C4-2B (cell line): Measurements from ENCODE around the gene CENATAC.
"Not testable (repeated sequence)": the region's sequence is repeated elsewhere in the genome, so short reads cannot be mapped to it uniquely, and the experiment has no call there.

Experiments
- H3K27ac ChIP-seq: fragments of 450-650 bp; 2 replicates; pipeline ENCODE4 v1.5.1; 2017
- CTCF ChIP-seq: fragments of 450-650 bp; conservative IDR thresholded peaks from 2 replicates; pipeline ENCODE4 v1.5.1; 2017; ENCODE audit warnings: mild to moderate bottlenecking
- ZFX ChIP-seq: fragments of 450-650 bp; IDR thresholded peaks from 2 replicates; pipeline ENCODE4 v1.6.1; 2017

The CENATAC gene

GRCh38 chr11:118980191-118980881 lies 17.6 kb upstream of the CENATAC start:
- no peak for TF ChIP-seq CTCF
- TF ChIP-seq ZFX, result no peak
- H3K27ac ChIP-seq, result no peak overlapping the region

- not testable (repeated sequence) for H3K27ac ChIP-seq
These were observed 13.6 kb upstream of the CENATAC start for GRCh38 chr11:118984337-118984736.

GRCh38 chr11:118984825-118985224 lies 13.1 kb upstream of the CENATAC start:
- H3K27ac ChIP-seq, result no peak overlapping the region
- TF ChIP-seq CTCF, result no peak
- no peak for TF ChIP-seq ZFX

GRCh38 chr11:118988280-118988679 lies 9.7 kb upstream of the CENATAC start:
- H3K27ac ChIP-seq, result no peak overlapping the region
- TF ChIP-seq ZFX (no peak), CTCF (no peak)

- H3K27ac ChIP-seq, result not testable (repeated sequence)
These were observed 6.4 kb upstream of the CENATAC start for GRCh38 chr11:118991486-118992038.

GRCh38 chr11:118996926-118997626 lies 862 bp upstream of the CENATAC start:
- TF ChIP-seq CTCF (no peak), ZFX (no peak)
- H3K27ac ChIP-seq, result peak overlapping the region; percentile 83

GRCh38 chr11:118998388-118998717 lies 415 bp downstream of the CENATAC start:
- TF ChIP-seq ZFX (0 out of 2 replicates have a peak, but pooled peaks have one; percentile 56), CTCF (no peak)
- peak overlapping the region; percentile 83 for H3K27ac ChIP-seq

- TF ChIP-seq CTCF, result no peak
- no peak for TF ChIP-seq ZFX
- H3K27ac ChIP-seq, result peak overlapping the region; percentile 83
These were observed 884 bp downstream of the CENATAC start for GRCh38 chr11:118998822-118999221.
